Activated naive CD8-positive, alpha-beta T cell (primary cell): ENCODE measurements around the gene DBP.

Experiments
- H3K27ac Mint-ChIP-seq: one replicate; pipeline ENCODE4 v1.8.0; 2021; ENCODE audit warnings: mixed read lengths
- H3K27me3 Mint-ChIP-seq: one replicate; pipeline ENCODE4 v1.8.0; 2021; ENCODE audit warnings: mixed read lengths
- H3K36me3 Mint-ChIP-seq: one replicate; pipeline ENCODE4 v1.8.0; 2021; ENCODE audit warnings: mixed read lengths
- H3K4me1 Mint-ChIP-seq: one replicate; pipeline ENCODE4 v1.8.0; 2021; ENCODE audit warnings: low read depth, mixed read lengths
- H3K4me3 Mint-ChIP-seq: one replicate; pipeline ENCODE4 v1.8.0; 2021; ENCODE audit warnings: mild to moderate bottlenecking, mixed read lengths
- H3K9me3 Mint-ChIP-seq: one replicate; pipeline ENCODE4 v1.8.0; 2021; ENCODE audit warnings: low read depth, mixed read lengths

Gene DBP

GRCh38 chr19:48603850-48604249 lies 33.3 kb downstream of the DBP start:
- Mint-ChIP-seq H3K4me3 (no peak overlapping the region), H3K36me3 (no peaks in the 10 kb centered on the region), H3K9me3 (no peaks in the 10 kb centered on the region), H3K27ac (no peak overlapping the region), H3K4me1 (peaks cover 1% of the 10 kb centered on the region), H3K27me3 (no peaks in the 10 kb centered on the region)

GRCh38 chr19:48603449-48603848 lies 33.7 kb downstream of the DBP start:
- no peaks in the 10 kb centered on the region for H3K4me1 Mint-ChIP-seq
- H3K9me3 Mint-ChIP-seq, result no peaks in the 10 kb centered on the region
- H3K4me3 Mint-ChIP-seq, result no peak overlapping the region
- H3K27ac Mint-ChIP-seq, result no peak overlapping the region
- no peaks in the 10 kb centered on the region for H3K27me3 Mint-ChIP-seq
- H3K36me3 Mint-ChIP-seq, result no peaks in the 10 kb centered on the region

- H3K4me1 Mint-ChIP-seq, result no peaks in the 10 kb centered on the region
- H3K36me3 Mint-ChIP-seq, result no peaks in the 10 kb centered on the region
- no peak overlapping the region for H3K4me3 Mint-ChIP-seq
- no peaks in the 10 kb centered on the region for H3K9me3 Mint-ChIP-seq
- no peak overlapping the region for H3K27ac Mint-ChIP-seq
- no peaks in the 10 kb centered on the region for H3K27me3 Mint-ChIP-seq
Observed at GRCh38 chr19:48603001-48603400, 34.2 kb downstream of the DBP start.

- Mint-ChIP-seq H3K9me3 (no peaks in the 10 kb centered on the region), H3K4me3 (no peak overlapping the region)
Observed at GRCh38 chr19:48600679-48601417, 36.3 kb downstream of the DBP start.

GRCh38 chr19:48598996-48599700 lies 38.0 kb downstream of the DBP start:
- Mint-ChIP-seq H3K36me3 (no peaks in the 10 kb centered on the region), H3K9me3 (no peaks in the 10 kb centered on the region), H3K27me3 (no peaks in the 10 kb centered on the region), H3K4me3 (no peak overlapping the region), H3K4me1 (peaks cover 1% of the 10 kb centered on the region), H3K27ac (no peak overlapping the region)

More at GRCh38 chr19:48600679-48601417, 36.3 kb downstream of the DBP start:
- H3K27me3 Mint-ChIP-seq, result no peaks in the 10 kb centered on the region
- H3K27ac Mint-ChIP-seq, result no peak overlapping the region
- no peaks in the 10 kb centered on the region for H3K4me1 Mint-ChIP-seq
- no peaks in the 10 kb centered on the region for H3K36me3 Mint-ChIP-seq

GRCh38 chr19:48596679-48597465 lies 40.3 kb downstream of the DBP start:
- Mint-ChIP-seq H3K27me3 (no peaks in the 10 kb centered on the region), H3K4me1 (peaks cover 1% of the 10 kb centered on the region), H3K27ac (peak overlapping the region; percentile 54), H3K36me3 (no peaks in the 10 kb centered on the region), H3K4me3 (peak overlapping the region; percentile 7), H3K9me3 (no peaks in the 10 kb centered on the region)

GRCh38 chr19:48596237-48596636 lies 40.9 kb downstream of the DBP start:
- peaks cover 1% of the 10 kb centered on the region for H3K4me1 Mint-ChIP-seq
- H3K4me3 Mint-ChIP-seq, result no peak overlapping the region
- no peak overlapping the region for H3K27ac Mint-ChIP-seq
- no peaks in the 10 kb centered on the region for H3K36me3 Mint-ChIP-seq
- no peaks in the 10 kb centered on the region for H3K9me3 Mint-ChIP-seq
- no peaks in the 10 kb centered on the region for H3K27me3 Mint-ChIP-seq

- H3K27me3 Mint-ChIP-seq, result no peaks in the 10 kb centered on the region
- no peaks in the 10 kb centered on the region for H3K36me3 Mint-ChIP-seq
- H3K4me1 Mint-ChIP-seq, result peaks cover 1% of the 10 kb centered on the region
- no peaks in the 10 kb centered on the region for H3K9me3 Mint-ChIP-seq
- H3K4me3 Mint-ChIP-seq, result no peak overlapping the region
- H3K27ac Mint-ChIP-seq, result no peak overlapping the region
Observed at GRCh38 chr19:48595833-48596232, 41.3 kb downstream of the DBP start.

- no peaks in the 10 kb centered on the region for H3K36me3 Mint-ChIP-seq
- H3K27me3 Mint-ChIP-seq, result no peaks in the 10 kb centered on the region
- peak overlapping the region; percentile 20 for H3K4me3 Mint-ChIP-seq
- H3K4me1 Mint-ChIP-seq, result peaks cover 1% of the 10 kb centered on the region
- no peak overlapping the region for H3K27ac Mint-ChIP-seq
- H3K9me3 Mint-ChIP-seq, result no peaks in the 10 kb centered on the region
Observed at GRCh38 chr19:48595171-48595570, 42.0 kb downstream of the DBP start.

- no peak overlapping the region for H3K27ac Mint-ChIP-seq
- H3K4me1 Mint-ChIP-seq, result peaks cover 9% of the 10 kb centered on the region
- no peaks in the 10 kb centered on the region for H3K9me3 Mint-ChIP-seq
- H3K4me3 Mint-ChIP-seq, result no peak overlapping the region
- no peaks in the 10 kb centered on the region for H3K36me3 Mint-ChIP-seq
- no peaks in the 10 kb centered on the region for H3K27me3 Mint-ChIP-seq
Observed at GRCh38 chr19:48591021-48591420, 46.2 kb downstream of the DBP start.

- no peak overlapping the region for H3K27ac Mint-ChIP-seq
- H3K9me3 Mint-ChIP-seq, result no peaks in the 10 kb centered on the region
- H3K27me3 Mint-ChIP-seq, result no peaks in the 10 kb centered on the region
- H3K4me3 Mint-ChIP-seq, result peak overlapping the region; percentile 54
- H3K4me1 Mint-ChIP-seq, result peaks cover 8% of the 10 kb centered on the region
- no peaks in the 10 kb centered on the region for H3K36me3 Mint-ChIP-seq
Observed at GRCh38 chr19:48588670-48589401, 48.3 kb downstream of the DBP start.

GRCh38 chr19:48587387-48587786 lies 49.8 kb downstream of the DBP start:
- H3K27ac Mint-ChIP-seq, result no peak overlapping the region
- no peaks in the 10 kb centered on the region for H3K9me3 Mint-ChIP-seq
- H3K36me3 Mint-ChIP-seq, result no peaks in the 10 kb centered on the region
- no peak overlapping the region for H3K4me3 Mint-ChIP-seq
- H3K4me1 Mint-ChIP-seq, result peaks cover 8% of the 10 kb centered on the region
- H3K27me3 Mint-ChIP-seq, result no peaks in the 10 kb centered on the region

GRCh38 chr19:48582168-48582567 lies 55.0 kb downstream of the DBP start:
- no peaks in the 10 kb centered on the region for H3K27me3 Mint-ChIP-seq
- no peak overlapping the region for H3K4me3 Mint-ChIP-seq
- H3K9me3 Mint-ChIP-seq, result no peaks in the 10 kb centered on the region
- H3K36me3 Mint-ChIP-seq, result no peaks in the 10 kb centered on the region
- H3K4me1 Mint-ChIP-seq, result no peaks in the 10 kb centered on the region
- no peak overlapping the region for H3K27ac Mint-ChIP-seq
